Mononuclear cell (primary cell): ENCODE measurements around the gene RELL2. TPM values are rescaled to one million over a fixed set of nuclear protein-coding genes. Genes with fewer than 3 reads are reported as not detected.
A peak's percentile ranks its signal among the peaks of the same experiment; 100 is the strongest.
"Not testable (repeated sequence)": the region's sequence is repeated elsewhere in the genome, so short reads cannot be mapped to it uniquely, and the experiment has no call there.

Source experiments
- H3K27me3 ChIP-seq: 2 replicates; pipeline ENCODE4 v1.6.0; 2011; ENCODE audit warnings: low read length, control low read depth; ENCODE audit not compliant: insufficient read depth
- H3K4me1 ChIP-seq: 2 replicates; pipeline ENCODE4 v1.5.1; 2011; ENCODE audit warnings: mild to moderate bottlenecking, low read length, control low read depth; ENCODE audit not compliant: insufficient read depth
- H3K4me3 ChIP-seq: 2 replicates; pipeline ENCODE4 v1.5.1; 2011; ENCODE audit warnings: mild to moderate bottlenecking, low read length, moderate library complexity
- H3K9me3 ChIP-seq: 2 replicates; pipeline ENCODE4 v1.5.1; 2011; ENCODE audit warnings: low read depth, mild to moderate bottlenecking, control low read depth, low read length
- total RNA-seq: library from RNA; depleted of rRNA; stranded (reverse); fragments of >200 nt; gene quantifications from one replicate; pipeline ENCODE4 v1.2.3, GENCODE V29; 2012

Gene RELL2
- 6.6 TPM for total RNA-seq

DNA sequence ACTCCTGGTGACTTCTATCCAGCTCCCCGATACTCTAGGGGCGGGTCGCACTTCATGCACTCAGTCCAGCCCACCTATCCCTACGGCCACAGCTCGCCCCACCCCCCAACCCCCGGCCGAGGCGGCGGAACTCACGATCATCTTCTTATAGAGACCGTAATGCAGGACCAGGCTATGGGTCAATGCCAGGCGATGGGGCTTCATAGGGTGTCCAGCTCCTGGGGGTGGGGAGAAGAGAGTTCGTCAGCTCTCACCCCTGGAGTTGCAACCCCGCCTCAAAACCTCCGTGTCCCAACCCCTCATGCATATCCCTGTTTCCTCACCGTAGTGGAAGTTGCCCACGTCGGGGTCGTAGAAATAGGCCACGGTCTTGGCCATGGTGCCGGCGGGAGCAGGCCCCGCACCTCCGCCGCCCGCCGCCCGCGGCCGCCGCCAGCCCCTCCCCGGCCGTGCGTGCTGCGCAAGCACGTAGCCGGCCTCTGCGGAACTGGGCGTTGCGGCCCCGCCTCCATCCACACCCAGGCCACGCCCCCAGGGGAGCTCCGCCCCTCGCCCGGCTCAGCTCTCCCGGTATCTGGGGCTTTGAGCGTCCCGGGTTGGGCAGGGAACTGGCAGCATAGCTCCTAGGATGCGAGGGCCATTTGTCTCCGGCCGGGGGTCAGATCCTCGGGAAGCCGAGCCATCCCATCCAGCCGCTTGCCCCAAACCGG lies at the start of gene RELL2, which contains the start of gene HDAC3:
Gene RELL2, plus strand, starts transcription at position 585 of the 710 bp plus-strand sequence. CDS start 1,229 bp downstream, outside the sequence.
Gene HDAC3, minus strand, starts transcription at position 437 of the 710 bp plus-strand sequence. Its CDS starts 59 bp downstream, at position 378.
- Histone ChIP-seq H3K4me1 (peaks cover 42% of the 10 kb centered on the region), H3K27me3 (no peaks in the 10 kb centered on the region), H3K9me3 (no peaks in the 10 kb centered on the region), H3K4me3 (peak within 1 kb of the TSS; percentile 91)

GRCh38 chr5:141590127-141590526 lies 46.7 kb upstream of the RELL2 start:
- H3K27me3 ChIP-seq: no peaks in the 10 kb centered on the region
- no peaks in the 10 kb centered on the region for H3K9me3 ChIP-seq
- peaks cover 53% of the 10 kb centered on the region for H3K4me1 ChIP-seq
- H3K4me3 ChIP-seq: no peak overlapping the region

- H3K4me1 ChIP-seq: peaks cover 80% of the 10 kb centered on the region
- no peaks in the 10 kb centered on the region for H3K27me3 ChIP-seq
- H3K4me3 ChIP-seq: no peak overlapping the region
- H3K9me3 ChIP-seq: no peaks in the 10 kb centered on the region
Observed at GRCh38 chr5:141596867-141597266, 39.9 kb upstream of the RELL2 start.

- H3K9me3 ChIP-seq: no peaks in the 10 kb centered on the region
- H3K4me1 ChIP-seq: peaks cover 84% of the 10 kb centered on the region
- no peak overlapping the region for H3K4me3 ChIP-seq
- no peaks in the 10 kb centered on the region for H3K27me3 ChIP-seq
Observed at GRCh38 chr5:141597394-141597793, 39.4 kb upstream of the RELL2 start.

DNA sequence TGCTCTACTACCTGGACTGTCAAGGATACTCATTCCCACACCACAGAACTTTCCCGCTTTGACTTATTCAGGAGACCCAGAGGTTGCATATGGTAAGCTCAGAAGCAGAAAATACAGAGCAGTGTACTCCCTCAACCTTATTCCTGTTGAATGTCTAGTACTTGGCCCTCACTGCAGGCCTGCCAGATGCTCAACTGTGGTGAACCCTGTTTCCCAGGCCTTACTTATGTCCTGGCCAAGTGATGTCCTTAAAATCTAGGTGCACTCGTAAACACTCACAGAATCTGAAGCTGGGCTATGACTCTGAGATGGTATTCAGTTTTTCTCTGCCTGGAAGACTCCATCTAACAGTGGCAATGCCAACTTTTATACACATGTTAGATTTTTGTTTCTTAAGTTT lies 39.0 kb upstream of the RELL2 start:
- H3K27me3 ChIP-seq: no peaks in the 10 kb centered on the region
- H3K4me3 ChIP-seq: no peak overlapping the region
- H3K9me3 ChIP-seq: no peaks in the 10 kb centered on the region
- peaks cover 85% of the 10 kb centered on the region for H3K4me1 ChIP-seq

DNA sequence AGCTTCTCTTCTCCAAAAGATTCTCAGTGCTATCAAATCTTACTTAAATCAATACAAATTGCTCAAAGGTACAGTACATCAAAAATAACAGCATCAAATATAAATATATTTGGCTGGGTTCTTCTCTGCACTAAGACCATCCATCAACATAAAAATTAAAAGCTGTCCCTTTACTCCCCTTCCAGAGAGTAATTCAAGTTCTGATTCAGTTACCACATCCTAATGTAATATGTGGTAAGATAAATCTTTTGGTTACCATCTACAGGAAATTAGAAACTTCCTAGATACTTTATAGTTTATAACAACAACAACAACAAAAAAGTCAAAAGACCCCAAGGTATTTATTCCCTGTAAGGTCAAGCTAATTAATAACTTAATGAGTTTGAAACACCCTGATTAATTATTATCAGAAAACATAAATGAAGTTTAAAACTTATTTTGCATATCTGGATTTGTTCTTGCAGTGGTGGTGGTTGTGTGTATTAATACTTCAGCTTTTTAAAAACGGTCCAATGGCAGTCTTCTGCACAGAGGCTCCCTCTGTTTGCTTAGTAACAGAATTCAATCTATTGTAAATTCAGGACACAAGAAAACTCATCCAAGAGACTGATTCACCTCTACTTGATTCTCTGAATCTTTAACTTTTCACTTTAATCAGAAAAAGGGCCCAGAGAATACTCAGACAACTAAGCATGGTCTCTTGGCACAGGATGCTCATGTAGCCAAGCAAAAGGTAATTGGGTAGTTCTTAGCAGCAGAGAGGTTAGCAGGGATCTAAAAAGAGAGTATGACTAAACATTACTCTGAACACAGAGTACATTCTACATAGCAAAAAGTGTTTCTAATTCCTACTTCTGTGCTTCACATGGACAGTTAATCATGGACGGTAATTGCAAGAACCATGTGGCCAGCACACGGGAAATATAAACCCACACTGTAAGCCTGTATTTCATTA lies 38.1 kb upstream of the RELL2 start:
- H3K4me3 ChIP-seq: no peak overlapping the region
- H3K27me3 ChIP-seq: no peaks in the 10 kb centered on the region
- H3K4me1 ChIP-seq: peaks cover 86% of the 10 kb centered on the region
- no peaks in the 10 kb centered on the region for H3K9me3 ChIP-seq

DNA sequence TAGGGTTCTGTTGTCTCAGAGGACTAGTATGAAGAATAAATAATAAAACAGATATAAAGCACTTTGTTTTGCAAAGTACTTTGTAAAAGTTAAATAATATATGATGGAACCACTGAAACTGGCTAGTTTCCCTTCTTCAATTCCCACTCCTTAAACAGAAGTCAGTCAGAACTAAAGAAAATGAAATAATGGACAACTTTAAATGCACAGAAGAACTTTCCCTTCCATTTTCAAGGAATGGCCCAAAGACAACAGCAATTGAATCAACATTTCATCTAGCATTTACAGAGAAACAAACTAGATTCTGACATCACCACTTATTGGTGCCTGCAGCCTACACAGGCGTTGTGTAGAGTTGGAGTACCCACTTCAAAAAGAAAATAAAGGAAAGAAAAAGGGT lies 34.2 kb upstream of the RELL2 start:
- Histone ChIP-seq H3K4me3 (no peak overlapping the region), H3K27me3 (no peaks in the 10 kb centered on the region), H3K4me1 (peaks cover 92% of the 10 kb centered on the region), H3K9me3 (no peaks in the 10 kb centered on the region)

GRCh38 chr5:141603923-141604717 lies 32.7 kb upstream of the RELL2 start:
- no peaks in the 10 kb centered on the region for H3K27me3 ChIP-seq
- no peaks in the 10 kb centered on the region for H3K9me3 ChIP-seq
- peaks cover 94% of the 10 kb centered on the region for H3K4me1 ChIP-seq
- peak overlapping the region; percentile 10 for H3K4me3 ChIP-seq

DNA sequence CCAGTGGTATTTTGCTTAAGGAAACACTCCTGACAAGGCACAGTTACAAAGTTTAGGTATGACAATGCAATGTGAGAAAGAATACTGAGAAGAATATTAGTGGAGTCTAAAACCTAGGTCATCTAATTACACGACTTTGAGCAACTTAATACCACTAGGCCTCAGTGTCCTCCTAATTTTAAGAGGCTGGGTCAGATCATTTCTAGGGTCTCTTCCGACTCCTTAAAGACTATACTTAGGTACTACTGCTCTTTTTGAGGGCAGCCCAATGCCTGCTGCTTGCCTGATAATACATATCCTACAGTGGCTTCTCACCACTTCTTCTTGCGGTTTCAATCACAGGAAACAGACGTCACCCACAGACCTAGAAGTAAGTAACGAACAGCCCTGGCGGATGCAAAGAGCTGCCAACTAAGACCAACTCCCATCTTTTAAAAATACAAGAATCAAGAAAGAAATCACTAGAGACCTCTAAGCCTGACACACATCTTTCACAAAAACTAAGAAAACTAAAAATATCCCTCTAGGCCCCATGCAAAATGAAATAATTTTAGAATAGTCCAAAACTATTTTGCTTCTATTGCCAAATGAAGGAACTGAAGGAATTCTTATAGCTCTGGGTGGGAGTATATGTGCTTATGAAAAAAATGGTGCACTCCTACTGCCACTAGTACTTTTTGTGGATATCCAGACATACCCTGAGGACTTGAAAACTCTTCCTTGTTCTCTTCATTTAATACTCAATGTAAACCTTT lies 31.1 kb upstream of the RELL2 start:
- Histone ChIP-seq H3K4me1 (peaks cover 93% of the 10 kb centered on the region), H3K4me3 (no peak overlapping the region), H3K9me3 (no peaks in the 10 kb centered on the region), H3K27me3 (no peaks in the 10 kb centered on the region)

DNA sequence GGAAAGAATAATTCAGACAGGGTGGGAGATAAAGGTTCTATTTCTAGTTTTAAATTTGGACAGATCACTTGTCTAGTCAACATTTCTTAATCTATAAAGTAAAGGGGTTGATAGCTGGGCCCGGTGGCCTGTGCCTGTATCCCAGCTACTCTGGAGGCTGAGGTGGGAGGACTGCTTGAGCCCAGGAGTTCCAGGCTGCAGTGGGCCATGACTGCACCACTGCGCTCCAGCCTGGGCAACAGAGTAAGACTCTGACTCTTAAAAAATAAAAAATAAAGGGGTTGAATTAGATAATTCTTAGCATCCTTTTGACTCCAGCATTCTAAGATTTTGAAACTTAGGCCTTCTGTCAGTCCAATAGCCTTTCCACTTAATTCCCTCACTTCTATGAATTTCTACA lies 28.8 kb upstream of the RELL2 start:
- H3K9me3 ChIP-seq: no peaks in the 10 kb centered on the region
- H3K4me1 ChIP-seq: peaks cover 93% of the 10 kb centered on the region
- H3K4me3 ChIP-seq: no peak overlapping the region
- H3K27me3 ChIP-seq: no peaks in the 10 kb centered on the region

DNA sequence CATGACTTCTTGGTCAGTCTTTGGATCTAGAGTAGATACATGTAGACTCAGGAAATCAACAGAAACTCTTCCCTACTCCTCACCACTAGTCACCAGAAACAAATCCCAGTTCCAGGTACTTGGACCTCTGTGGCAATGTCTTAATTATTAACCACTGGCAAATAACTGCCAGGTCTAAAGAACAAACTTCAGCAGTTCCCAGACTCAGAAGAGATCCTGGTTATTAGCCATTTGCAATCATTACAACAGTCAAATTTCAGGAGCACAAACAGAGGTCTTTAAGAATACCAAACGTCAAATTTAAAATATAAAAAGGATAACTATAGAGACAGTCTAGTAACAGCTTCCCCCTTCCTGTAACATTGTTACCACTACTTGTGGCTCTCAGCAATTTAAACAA lies 28.2 kb upstream of the RELL2 start:
- Histone ChIP-seq H3K4me1 (peaks cover 92% of the 10 kb centered on the region), H3K4me3 (no peak overlapping the region), H3K9me3 (no peaks in the 10 kb centered on the region), H3K27me3 (no peaks in the 10 kb centered on the region)

- H3K27me3 ChIP-seq: no peaks in the 10 kb centered on the region
- H3K4me1 ChIP-seq: peaks cover 92% of the 10 kb centered on the region
- no peaks in the 10 kb centered on the region for H3K9me3 ChIP-seq
- H3K4me3 ChIP-seq: no peak overlapping the region
Observed at GRCh38 chr5:141609044-141609443, 27.8 kb upstream of the RELL2 start.

- H3K27me3 ChIP-seq, H3K4me3 ChIP-seq, H3K9me3 ChIP-seq: not testable (repeated sequence)
- H3K4me1 ChIP-seq: peaks cover 90% of the 10 kb centered on the region
Observed at GRCh38 chr5:141609921-141610320, 26.9 kb upstream of the RELL2 start.

DNA sequence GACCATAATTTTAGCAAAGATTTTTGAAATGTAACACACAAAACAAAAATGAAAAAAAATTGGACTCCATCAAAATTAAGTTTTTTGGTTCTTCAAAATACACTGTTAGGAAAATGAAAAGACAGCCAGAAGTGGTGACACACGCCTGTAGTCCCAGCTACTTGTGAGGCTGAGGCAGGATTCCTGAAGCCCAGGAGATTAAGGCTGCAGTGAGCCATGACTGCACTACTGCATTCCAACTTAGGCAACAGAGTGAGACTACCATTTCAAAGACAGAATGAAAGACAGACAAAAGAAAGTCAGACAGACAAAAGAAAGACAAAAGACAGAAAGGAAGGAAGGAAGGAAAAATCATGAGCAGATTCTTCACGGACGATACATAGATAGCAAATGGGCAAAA lies 25.5 kb upstream of the RELL2 start:
- Histone ChIP-seq H3K4me1 (peaks cover 92% of the 10 kb centered on the region), H3K27me3 (no peaks in the 10 kb centered on the region), H3K9me3 (no peaks in the 10 kb centered on the region), H3K4me3 (no peak overlapping the region)
